IMR-90 (cell line): ENCODE results near the gene DLL1. TPM values are rescaled to one million over a fixed set of nuclear protein-coding genes. Genes with fewer than 3 reads are reported as not detected.

Experiments
- ATAC-seq: fragments of 200-7000 bp; cut with Tn5 transposase; 2 replicates; pipeline ENCODE4 v1.9.1; 2020; ENCODE audit warnings: low read depth, mild to moderate bottlenecking, moderate library complexity
- BruUV-seq: library from RNA; stranded (reverse); fragments of 400-500 nt; replicated peaks from 2 replicates; lab custom pipeline; 2021; lab: Mats Ljungman, UMichigan
- CTCF ChIA-PET: fragments of 300-600 bp; formaldehyde crosslinking; extraction: SDS; loops from one replicate; lab custom pipeline; 2021; ENCODE audit warnings: antibody characterized with exemption; lab: Yijun Ruan, JAX
- POLR2A ChIA-PET: fragments of 300-600 bp; sonication (Branson Sonifier 250); formaldehyde crosslinking; loops from one replicate; lab custom pipeline; 2022; ENCODE audit warnings: antibody characterized with exemption; ENCODE audit not compliant: unreplicated experiment; lab: Charles Lee
- DNase-seq: peaks from one replicate; pipeline ENCODE4 v3.0.0; 2013
- H2AFZ ChIP-seq: replicated peaks from 2 replicates; pipeline ENCODE3; 2013; ENCODE audit warnings: low read length, mild to moderate bottlenecking; ENCODE audit not compliant: poor library complexity
- H2AK5ac ChIP-seq: 2 replicates; pipeline ENCODE4 v1.6.1; 2013; ENCODE audit warnings: low read depth, low read length, inconsistent platforms
- H2AK9ac ChIP-seq: replicated peaks from 2 replicates; pipeline ENCODE3; 2013; ENCODE audit warnings: mild to moderate bottlenecking, low read depth, low read length, moderate library complexity; ENCODE audit not compliant: poor library complexity
- H2BK120ac ChIP-seq: 2 replicates; pipeline ENCODE4 v1.6.1; 2013; ENCODE audit warnings: low read depth, low read length, inconsistent platforms
- H2BK15ac ChIP-seq: 3 replicates; pipeline ENCODE4 v1.6.1; 2013; ENCODE audit warnings: low read depth, low read length, inconsistent platforms
- H2BK20ac ChIP-seq: 2 replicates; pipeline ENCODE4 v1.6.1; 2013; ENCODE audit warnings: low read depth, mild to moderate bottlenecking, inconsistent platforms, low read length, moderate library complexity
- H2BK5ac ChIP-seq: 2 replicates; pipeline ENCODE4 v1.6.1; 2013; ENCODE audit warnings: mild to moderate bottlenecking, low read depth, low read length, inconsistent platforms; ENCODE audit not compliant: poor library complexity, severe bottlenecking
- H3K14ac ChIP-seq: replicated peaks from 2 replicates; pipeline ENCODE4 v1.6.1; 2013; ENCODE audit warnings: low read depth, low read length, inconsistent platforms
- H3K18ac ChIP-seq: 2 replicates; pipeline ENCODE4 v1.6.1; 2013; ENCODE audit warnings: low read depth, low read length, control low read depth
- H3K23ac ChIP-seq: 2 replicates; pipeline ENCODE4 v1.6.1; 2013; ENCODE audit warnings: low read depth, low read length, inconsistent platforms
- H3K27ac ChIP-seq: 2 replicates; pipeline ENCODE4 v1.5.1; 2013; ENCODE audit warnings: mild to moderate bottlenecking, control low read depth, low read length; ENCODE audit not compliant: insufficient read depth
- H3K27me3 ChIP-seq: 2 replicates; pipeline ENCODE4 v1.6.1; 2013; ENCODE audit warnings: low read length; ENCODE audit not compliant: control insufficient read depth, insufficient read depth
- H3K36me3 ChIP-seq: 2 replicates; pipeline ENCODE4 v1.6.1; 2013; ENCODE audit warnings: low read length, mixed read lengths; ENCODE audit not compliant: control insufficient read depth, insufficient read depth
- H3K4ac ChIP-seq: 2 replicates; pipeline ENCODE4 v1.6.1; 2013; ENCODE audit warnings: low read depth, low read length, inconsistent platforms
- H3K4me1 ChIP-seq: 2 replicates; pipeline ENCODE4 v1.6.1; 2013; ENCODE audit warnings: low read length, mixed read lengths; ENCODE audit not compliant: control insufficient read depth, insufficient read depth
- H3K4me2 ChIP-seq: 2 replicates; pipeline ENCODE4 v1.6.1; 2013; ENCODE audit warnings: low read depth, mild to moderate bottlenecking, control low read depth, low read length, moderate library complexity
- H3K4me3 ChIP-seq: 2 replicates; pipeline ENCODE4 v1.5.1; 2013; ENCODE audit warnings: low read depth, mild to moderate bottlenecking, control low read depth, low read length, moderate library complexity; ENCODE audit not compliant: insufficient read depth
- H3K56ac ChIP-seq: 2 replicates; pipeline ENCODE4 v1.6.1; 2013; ENCODE audit warnings: low read length, inconsistent platforms; ENCODE audit not compliant: insufficient read depth; ENCODE audit errors: extremely low read depth
- H3K79me1 ChIP-seq, 2 experiments: 2 replicates each; pipeline ENCODE4 v1.6.1; 2013; ENCODE audit warnings: low read length in 2 of 2, inconsistent platforms in 1 of 2, low read depth in 1 of 2
- H3K9ac ChIP-seq: 2 replicates; pipeline ENCODE4 v1.6.1; 2013; ENCODE audit warnings: low read depth, low read length, control low read depth
- H3K9me1 ChIP-seq: 2 replicates; pipeline ENCODE4 v1.6.1; 2013; ENCODE audit warnings: low read length, inconsistent platforms; ENCODE audit not compliant: insufficient read depth
- H3K9me3 ChIP-seq: 2 replicates; pipeline ENCODE4 v1.6.1; 2013; ENCODE audit warnings: low read length; ENCODE audit not compliant: control insufficient read depth, insufficient read depth
- H4K20me1 ChIP-seq: 2 replicates; pipeline ENCODE4 v1.6.1; 2013; ENCODE audit warnings: low read length, inconsistent platforms; ENCODE audit not compliant: insufficient read depth
- H4K5ac ChIP-seq: 2 replicates; pipeline ENCODE4 v1.6.1; 2013; ENCODE audit warnings: mild to moderate bottlenecking, low read depth, low read length, control low read depth
- H4K8ac ChIP-seq, 2 experiments: 2 replicates each; pipeline ENCODE4 v1.6.1; 2013; ENCODE audit warnings: low read depth in 2 of 2, low read length in 2 of 2, control low read depth in 1 of 2, inconsistent platforms in 1 of 2
- H4K91ac ChIP-seq: 2 replicates; pipeline ENCODE4 v1.6.1; 2013; ENCODE audit warnings: low read depth, low read length, inconsistent platforms; ENCODE audit not compliant: insufficient read depth
- CEBPB ChIP-seq: IDR thresholded peaks from 2 replicates; pipeline ENCODE4 v1.6.1; 2012; ENCODE audit warnings: low read depth, low read length, improper control_type of control experiment
- CHD1 ChIP-seq: IDR thresholded peaks from 2 replicates; pipeline ENCODE4 v1.6.1; 2012; ENCODE audit warnings: low read depth, low read length, improper control_type of control experiment
- CTCF ChIP-seq: conservative IDR thresholded peaks from 2 replicates; pipeline ENCODE4 v1.5.1; 2012; ENCODE audit warnings: mild to moderate bottlenecking, low read depth, low read length, improper control_type of control experiment
- FOS ChIP-seq: fragments of 150-350 bp; IDR thresholded peaks from 2 replicates; pipeline ENCODE4 v1.6.1; 2016; ENCODE audit warnings: low read depth, low read length
- MAZ ChIP-seq: IDR thresholded peaks from 2 replicates; pipeline ENCODE4 v1.6.1; 2012; ENCODE audit warnings: low read depth, mild to moderate bottlenecking, low read length, improper control_type of control experiment, moderate library complexity, borderline replicate concordance
- MXI1 ChIP-seq: IDR thresholded peaks from 2 replicates; pipeline ENCODE4 v1.6.1; 2012; ENCODE audit warnings: low read depth, mild to moderate bottlenecking, low read length, moderate library complexity, borderline replicate concordance
- NFE2L2 ChIP-seq: fragments of 150-350 bp; IDR thresholded peaks from 2 replicates; pipeline ENCODE4 v1.6.1; 2016; ENCODE audit warnings: low read depth, mild to moderate bottlenecking, low read length
- RAD21 ChIP-seq: IDR thresholded peaks from 2 replicates; pipeline ENCODE4 v1.6.1; 2012; ENCODE audit warnings: low read length, improper control_type of control experiment
- RCOR1 ChIP-seq: IDR thresholded peaks from 2 replicates; pipeline ENCODE4 v1.6.1; 2012; ENCODE audit warnings: mild to moderate bottlenecking, low read length, improper control_type of control experiment; ENCODE audit not compliant: insufficient replicate concordance
- RFX5 ChIP-seq: IDR thresholded peaks from 2 replicates; pipeline ENCODE4 v1.8.0; 2012; ENCODE audit warnings: low read depth, mild to moderate bottlenecking, low read length, moderate library complexity
- SMC3 ChIP-seq: fragments of 150-350 bp; IDR thresholded peaks from 2 replicates; pipeline ENCODE4 v1.6.1; 2016; ENCODE audit warnings: low read depth, mild to moderate bottlenecking, antibody characterized with exemption, low read length, moderate library complexity
- WGBS, 2 experiments: methylation state at CpG; one replicate each; pipeline versions ENCODE4 v1.1.5 to v1.1.7; 2013; ENCODE audit warnings: missing lambda C conversion rate in 2 of 2; ENCODE audit not compliant: insufficient read length in 1 of 2; ENCODE audit errors: extremely low coverage in 2 of 2; 5-methylcytosine and 5-hydroxymethylcytosine counted together
- dilution Hi-C: fragments of 300-500 bp; cut with HindIII; formaldehyde crosslinking; loops from one replicate; pipeline ENCODE4 v1.14.3; 2018; ENCODE audit warnings: low sequenced_read_pairs; ENCODE audit not compliant: unreplicated experiment
- in situ Hi-C: fragments of 300-500 bp; cut with MboI; formaldehyde crosslinking; loops from 3 replicates; pipeline ENCODE4 v1.14.3; 2019; ENCODE audit warnings: low sequenced_read_pairs, inconsistent platforms, mixed read lengths
- intact Hi-C: fragments of 100-400 bp; cut with micrococcal nuclease; formaldehyde crosslinking; loops from 2 replicates; pipeline ENCODE4 v1.10.0; 2022
- polyA plus RNA-seq, 3 experiments: library from polyadenylated mRNA; depleted of rRNA; stranded (reverse); fragments of >200 nt; gene quantifications; 2 replicates each; pipeline ENCODE4 v1.2.3, GENCODE V29; 2012; ENCODE audit warnings: low replicate concordance in 1 of 3
- total RNA-seq: library from RNA; depleted of rRNA; stranded (reverse); fragments of >200 nt; gene quantifications from 2 replicates; pipeline ENCODE4 v1.2.3, GENCODE V29; 2012

Gene DLL1
- total and polyA plus RNA-seq, 2 of the 4 experiments (the other 2 are of a cell fraction), result under 0.01 to 0.31 TPM

GRCh38 chr6:170285482-170285881 is 5.4 kb downstream of the DLL1 start:
- no peaks in the 10 kb centered on the region for H3K36me3 ChIP-seq
- ChIA-PET POLR2A (no interaction called here), CTCF (interaction anchor here (0.6 kb wide), 1 partner anchor 1173 kb away, joined by 3 read pairs; no protein-coding TSS in a partner anchor)
- in situ Hi-C loops (no loop called here), dilution Hi-C loops (no loop called here), intact Hi-C loops (no loop called here)
- no peaks in the 10 kb centered on the region for H3K79me1 ChIP-seq
- no peak overlapping the region for H3K14ac ChIP-seq
- no peaks in the 10 kb centered on the region for H4K20me1 ChIP-seq
- H2BK120ac ChIP-seq, result no peak overlapping the region
- no peaks in the 10 kb centered on the region; the same call in 1 of the 2 replicates for H3K4me1 ChIP-seq
- H3K56ac ChIP-seq, result no peak overlapping the region
- no peak overlapping the region for H4K8ac ChIP-seq
- no peaks in the 10 kb centered on the region for H3K9me1 ChIP-seq
- no peak overlapping the region for H3K4ac ChIP-seq
- H2AFZ ChIP-seq, result no peak overlapping the region
- no peak overlapping the region for H3K18ac ChIP-seq
- no peak overlapping the region for H3K23ac ChIP-seq
- no peak overlapping the region for H3K4me2 ChIP-seq
- peaks cover 43% of the 10 kb centered on the region for H3K27me3 ChIP-seq
- no peak for ATAC-seq
- H3K27ac ChIP-seq, result no peak overlapping the region
- H2BK5ac ChIP-seq, result no peak overlapping the region
- no peak overlapping the region for H4K5ac ChIP-seq
- BruUV-seq, result no TSS peak
- no peak overlapping the region for H2BK20ac ChIP-seq
- no peak overlapping the region for H3K9ac ChIP-seq
- H2AK5ac ChIP-seq, result no peak overlapping the region
- no peak for DNase-seq
- H3K4me3 ChIP-seq, result no peak overlapping the region
- H2BK15ac ChIP-seq, result no peak overlapping the region
- WGBS, 2 experiments, result no CpG with 5 or more reads among the region's 5 CpGs
- H2AK9ac ChIP-seq, result no peak overlapping the region
- H4K91ac ChIP-seq, result no peak overlapping the region
- no peaks in the 10 kb centered on the region for H3K9me3 ChIP-seq
- TF ChIP-seq FOS (no peak), CHD1 (no peak), NFE2L2 (no peak), SMC3 (no peak), CEBPB (no peak), RFX5 (no peak), RCOR1 (no peak), RAD21 (no peak), MAZ (no peak), CTCF (no peak), MXI1 (no peak)
